K562 (cell line): Measurements from ENCODE around the gene HK1. TPM values are rescaled to one million over a fixed set of nuclear protein-coding genes. Genes with fewer than 3 reads are reported as not detected.

ENCODE experiments used
- ATF6 ChIP-seq: sonication (generic); formaldehyde crosslinking; IDR thresholded peaks from 2 replicates; pipeline ENCODE4 v1.4.0; 2020; ENCODE audit warnings: mild to moderate bottlenecking, missing genetic modification reagents
- CTCF ChIP-seq, 3 experiments: IDR thresholded peaks in 2 of 3; conservative IDR thresholded peaks in 1 of 3; 2 replicates each; pipeline ENCODE4 v1.5.1; 2011 to 2012; ENCODE audit warnings: low read length in 3 of 3, mild to moderate bottlenecking in 3 of 3, control low read depth in 2 of 3, improper control_type of control experiment in 1 of 3, inconsistent platforms in 1 of 3, low read depth in 1 of 3, mixed read lengths in 1 of 3, moderate library complexity in 1 of 3; ENCODE audit not compliant: insufficient read depth in 2 of 3
- POLR2B ChIP-seq: fragments of 450-650 bp; IDR thresholded peaks from 2 replicates; pipeline ENCODE4 v1.6.1; 2018; ENCODE audit warnings: low read depth; ENCODE audit not compliant: partially characterized antibody
- TEAD4 ChIP-seq, 2 experiments: sonication (generic) in 1 of 2; formaldehyde crosslinking in 1 of 2; IDR thresholded peaks; 2 replicates each; pipeline versions ENCODE4 v1.6.1 to v1.8.0; 2012 to 2022; ENCODE audit warnings: borderline replicate concordance in 1 of 2, inconsistent platforms in 1 of 2, low read length in 1 of 2, mild to moderate bottlenecking in 1 of 2, missing genetic modification reagents in 1 of 2
- ZBTB43 ChIP-seq: sonication (generic); formaldehyde crosslinking; IDR thresholded peaks from 2 replicates; pipeline ENCODE4 v1.8.0; 2023; ENCODE audit warnings: mild to moderate bottlenecking, missing genetic modification reagents
- ZNF384 ChIP-seq: IDR thresholded peaks from 2 replicates; pipeline ENCODE4 v1.6.1; 2012; ENCODE audit warnings: low read depth, low read length, improper control_type of control experiment
- ZNF518B ChIP-seq: fragments of 250-450 bp; sonication (Bioruptor Pico); IDR thresholded peaks from 2 replicates; pipeline ENCODE4 v1.5.0; 2021; ENCODE audit warnings: mild to moderate bottlenecking, moderate library complexity
- polyA plus RNA-seq, 8 experiments: library from polyadenylated mRNA; depleted of rRNA in 4 of 8; stranded (reverse) in 5 of 8; unstranded in 3 of 8; fragments of >200 nt; fragmentation: Nextera tagmentation in 2 of 8; fragmentation: Illumina TruSeq in 1 of 8; extraction: Ambion mirVana in 2 of 8; extraction: Trizol in 1 of 8; gene quantifications; 2 replicates each; pipeline versions ENCODE4 v1.2.1 to v1.2.3, GENCODE V29; 2011 to 2014; ENCODE audit warnings: inconsistent platforms in 1 of 8, missing spikeins in 1 of 8
- total RNA-seq, 7 experiments: library from RNA; depleted of rRNA in 6 of 7; stranded (reverse); fragments of >200 nt in 6 of 7; fragmentation: Illumina TruSeq in 2 of 7; extraction: Trizol in 2 of 7; gene quantifications; 2 replicates each; pipeline versions ENCODE4 v1.2.1 to v1.2.3, GENCODE V29; 2011 to 2021; ENCODE audit warnings: low replicate concordance in 1 of 7
- TF ChIP-seq, protein P1 (sequence below): fragments of 450-650 bp; IDR thresholded peaks from 2 replicates; pipeline ENCODE4 v1.6.1; 2017; ENCODE audit warnings: antibody characterized with exemption, mild to moderate bottlenecking
- TF ChIP-seq, protein P2 (sequence below): sonication (generic); formaldehyde crosslinking; IDR thresholded peaks from 2 replicates; pipeline ENCODE4 v1.8.0; 2022; ENCODE audit warnings: mild to moderate bottlenecking, missing genetic modification reagents

HK1 gene
- total and polyA plus RNA-seq, 9 of the 15 experiments (the other 6 are each of a cell fraction or from before 2014, with no cell fraction given) = 29.2 to 444 (median 193) TPM

- TF ChIP-seq CTCF (IDR thresholded peaks at IDR 0.05 in 2 of 3, conservative IDR thresholded peaks at IDR 0.05 in 1 of 3; ENCODE audit: insufficient read depth in 2 of 3, low read depth in 1 of 3, low read length in 3 of 3) (peak; percentile 50 to 73 (median 68)), ZNF518B (CRISPR knock-in tag) (no peak), ATF6 (no peak), POLR2B (peak; percentile 39), ZBTB43 (CRISPR knock-in tag) (no peak), ZNF384 (no peak; the same call in 1 of the 2 replicates), TEAD4 (IDR thresholded peaks at IDR 0.05; ENCODE audit: low read length) (peak; percentile 26), TEAD4 (CRISPR knock-in tag; IDR thresholded peaks at IDR 0.05; ENCODE audit: borderline replicate concordance) (no peak)
- TF ChIP-seq, protein P1, sequence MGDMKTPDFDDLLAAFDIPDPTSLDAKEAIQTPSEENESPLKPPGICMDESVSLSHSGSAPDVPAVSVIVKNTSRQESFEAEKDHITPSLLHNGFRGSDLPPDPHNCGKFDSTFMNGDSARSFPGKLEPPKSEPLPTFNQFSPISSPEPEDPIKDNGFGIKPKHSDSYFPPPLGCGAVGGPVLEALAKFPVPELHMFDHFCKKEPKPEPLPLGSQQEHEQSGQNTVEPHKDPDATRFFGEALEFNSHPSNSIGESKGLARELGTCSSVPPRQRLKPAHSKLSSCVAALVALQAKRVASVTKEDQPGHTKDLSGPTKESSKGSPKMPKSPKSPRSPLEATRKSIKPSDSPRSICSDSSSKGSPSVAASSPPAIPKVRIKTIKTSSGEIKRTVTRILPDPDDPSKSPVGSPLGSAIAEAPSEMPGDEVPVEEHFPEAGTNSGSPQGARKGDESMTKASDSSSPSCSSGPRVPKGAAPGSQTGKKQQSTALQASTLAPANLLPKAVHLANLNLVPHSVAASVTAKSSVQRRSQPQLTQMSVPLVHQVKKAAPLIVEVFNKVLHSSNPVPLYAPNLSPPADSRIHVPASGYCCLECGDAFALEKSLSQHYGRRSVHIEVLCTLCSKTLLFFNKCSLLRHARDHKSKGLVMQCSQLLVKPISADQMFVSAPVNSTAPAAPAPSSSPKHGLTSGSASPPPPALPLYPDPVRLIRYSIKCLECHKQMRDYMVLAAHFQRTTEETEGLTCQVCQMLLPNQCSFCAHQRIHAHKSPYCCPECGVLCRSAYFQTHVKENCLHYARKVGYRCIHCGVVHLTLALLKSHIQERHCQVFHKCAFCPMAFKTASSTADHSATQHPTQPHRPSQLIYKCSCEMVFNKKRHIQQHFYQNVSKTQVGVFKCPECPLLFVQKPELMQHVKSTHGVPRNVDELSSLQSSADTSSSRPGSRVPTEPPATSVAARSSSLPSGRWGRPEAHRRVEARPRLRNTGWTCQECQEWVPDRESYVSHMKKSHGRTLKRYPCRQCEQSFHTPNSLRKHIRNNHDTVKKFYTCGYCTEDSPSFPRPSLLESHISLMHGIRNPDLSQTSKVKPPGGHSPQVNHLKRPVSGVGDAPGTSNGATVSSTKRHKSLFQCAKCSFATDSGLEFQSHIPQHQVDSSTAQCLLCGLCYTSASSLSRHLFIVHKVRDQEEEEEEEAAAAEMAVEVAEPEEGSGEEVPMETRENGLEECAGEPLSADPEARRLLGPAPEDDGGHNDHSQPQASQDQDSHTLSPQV = peak; percentile 71
- TF ChIP-seq, protein P2, sequence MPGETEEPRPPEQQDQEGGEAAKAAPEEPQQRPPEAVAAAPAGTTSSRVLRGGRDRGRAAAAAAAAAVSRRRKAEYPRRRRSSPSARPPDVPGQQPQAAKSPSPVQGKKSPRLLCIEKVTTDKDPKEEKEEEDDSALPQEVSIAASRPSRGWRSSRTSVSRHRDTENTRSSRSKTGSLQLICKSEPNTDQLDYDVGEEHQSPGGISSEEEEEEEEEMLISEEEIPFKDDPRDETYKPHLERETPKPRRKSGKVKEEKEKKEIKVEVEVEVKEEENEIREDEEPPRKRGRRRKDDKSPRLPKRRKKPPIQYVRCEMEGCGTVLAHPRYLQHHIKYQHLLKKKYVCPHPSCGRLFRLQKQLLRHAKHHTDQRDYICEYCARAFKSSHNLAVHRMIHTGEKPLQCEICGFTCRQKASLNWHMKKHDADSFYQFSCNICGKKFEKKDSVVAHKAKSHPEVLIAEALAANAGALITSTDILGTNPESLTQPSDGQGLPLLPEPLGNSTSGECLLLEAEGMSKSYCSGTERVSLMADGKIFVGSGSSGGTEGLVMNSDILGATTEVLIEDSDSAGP (CRISPR knock-in tag) = no peak
Observed at GRCh38 chr10:69408318-69409175, 130.3 kb downstream of the HK1 start (continued).
